Adrenal gland (tissue), 5 donors: ENCODE data around the gene FBXO10.

Experiments used
- POLR2A ChIP-seq, 2 donors: fragments of 450-650 bp; IDR thresholded peaks; one replicate each; pipeline ENCODE4 v1.6.1; 2017; ENCODE audit warnings: antibody characterized with exemption in 2 of 2, mild to moderate bottlenecking in 2 of 2, moderate library complexity in 1 of 2
- TF ChIP-seq, protein P1 (sequence below), 6 experiments: fragments of 450-650 bp in 4 of 6; fragments of 200-600 bp in 2 of 6; sonication (generic) in 1 of 6; IDR thresholded peaks; 1 replicate in 5 of 6; 2 replicates in 1 of 6; pipeline versions ENCODE4 v1.5.1 to v1.8.0; 2016 to 2021; ENCODE audit warnings: antibody characterized with exemption in 6 of 6, mild to moderate bottlenecking in 2 of 6, moderate library complexity in 1 of 6
- donor health status: DM: no; HTN: no; CAD: no.

DNA sequence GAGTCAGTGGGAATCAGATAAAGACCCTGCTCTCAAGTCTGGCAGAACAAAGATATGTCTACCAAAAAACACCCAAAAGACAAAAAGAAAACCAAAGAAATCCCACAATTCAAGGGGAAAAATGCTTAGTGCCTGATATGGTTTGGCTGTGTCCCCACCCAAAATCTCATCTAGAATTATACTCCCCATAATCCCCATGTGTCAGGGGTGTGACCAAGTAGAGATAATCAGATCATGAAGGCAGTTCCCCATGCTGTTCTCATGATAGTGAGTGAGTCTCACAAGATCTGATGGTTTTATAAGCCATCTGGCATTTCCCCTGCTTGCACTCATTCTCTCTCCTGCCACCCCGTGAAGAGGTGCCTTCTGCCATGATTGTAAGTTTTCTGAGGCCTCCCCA lies 13.4 kb downstream of the FBXO10 start:
- no peak for TF ChIP-seq POLR2A (IDR thresholded peaks at IDR 0.05)
- TF ChIP-seq, protein P1, sequence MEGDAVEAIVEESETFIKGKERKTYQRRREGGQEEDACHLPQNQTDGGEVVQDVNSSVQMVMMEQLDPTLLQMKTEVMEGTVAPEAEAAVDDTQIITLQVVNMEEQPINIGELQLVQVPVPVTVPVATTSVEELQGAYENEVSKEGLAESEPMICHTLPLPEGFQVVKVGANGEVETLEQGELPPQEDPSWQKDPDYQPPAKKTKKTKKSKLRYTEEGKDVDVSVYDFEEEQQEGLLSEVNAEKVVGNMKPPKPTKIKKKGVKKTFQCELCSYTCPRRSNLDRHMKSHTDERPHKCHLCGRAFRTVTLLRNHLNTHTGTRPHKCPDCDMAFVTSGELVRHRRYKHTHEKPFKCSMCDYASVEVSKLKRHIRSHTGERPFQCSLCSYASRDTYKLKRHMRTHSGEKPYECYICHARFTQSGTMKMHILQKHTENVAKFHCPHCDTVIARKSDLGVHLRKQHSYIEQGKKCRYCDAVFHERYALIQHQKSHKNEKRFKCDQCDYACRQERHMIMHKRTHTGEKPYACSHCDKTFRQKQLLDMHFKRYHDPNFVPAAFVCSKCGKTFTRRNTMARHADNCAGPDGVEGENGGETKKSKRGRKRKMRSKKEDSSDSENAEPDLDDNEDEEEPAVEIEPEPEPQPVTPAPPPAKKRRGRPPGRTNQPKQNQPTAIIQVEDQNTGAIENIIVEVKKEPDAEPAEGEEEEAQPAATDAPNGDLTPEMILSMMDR (IDR thresholded peaks at IDR 0.05) = no peak
